H1 (cell line): ENCODE data around the gene ASIP.

Experiments used
- EGR1 ChIP-seq: IDR thresholded peaks from 2 replicates; pipeline ENCODE4 v1.6.1; 2011; ENCODE audit warnings: low read depth, low read length, borderline replicate concordance
- EP300 ChIP-seq, 2 experiments: IDR thresholded peaks; 1 replicate in 1 of 2; 2 replicates in 1 of 2; pipeline ENCODE4 v1.6.1; 2011 to 2012; ENCODE audit warnings: low read depth in 2 of 2, low read length in 2 of 2, mild to moderate bottlenecking in 2 of 2, borderline replicate concordance in 1 of 2, inconsistent platforms in 1 of 2, moderate library complexity in 1 of 2
- FOSL1 ChIP-seq: IDR thresholded peaks from 2 replicates; pipeline ENCODE4 v1.6.1; 2011; ENCODE audit warnings: mild to moderate bottlenecking, low read depth, low read length, moderate library complexity; ENCODE audit not compliant: insufficient read depth
- KDM1A ChIP-seq: fragments of 200-600, 300-600 bp; sonication (generic); IDR thresholded peaks from 2 replicates; pipeline ENCODE4 v1.7.1; 2016; ENCODE audit warnings: mild to moderate bottlenecking, low read length, borderline replicate concordance
- POLR2AphosphoS5 ChIP-seq: IDR thresholded peaks from 2 replicates; pipeline ENCODE4 v1.6.1; 2011; ENCODE audit warnings: low read depth, low read length
- RAD21 ChIP-seq, 2 experiments: IDR thresholded peaks in 1 of 2; conservative IDR thresholded peaks in 1 of 2; 2 replicates each; pipeline ENCODE4 v1.6.1; 2011; ENCODE audit warnings: low read depth in 2 of 2, low read length in 2 of 2, improper control_type of control experiment in 1 of 2, inconsistent platforms in 1 of 2, mild to moderate bottlenecking in 1 of 2, moderate library complexity in 1 of 2
- SRF ChIP-seq: IDR thresholded peaks from 2 replicates; pipeline ENCODE4 v1.6.1; 2011; ENCODE audit warnings: mild to moderate bottlenecking, low read depth, low read length, moderate library complexity
- TAF7 ChIP-seq: optimal IDR thresholded peaks from 2 replicates; pipeline ENCODE3; 2011; ENCODE audit warnings: low read depth, mild to moderate bottlenecking, inconsistent platforms, low read length, moderate library complexity, borderline replicate concordance
- ZNF274 ChIP-seq: IDR thresholded peaks from 2 replicates; pipeline ENCODE4 v1.7.0; 2012; ENCODE audit warnings: low read length, borderline replicate concordance; ENCODE audit errors: extremely low read depth
- TF ChIP-seq, protein P1 (sequence below), 3 experiments: IDR thresholded peaks; 1 replicate in 2 of 3; 2 replicates in 1 of 3; pipeline versions ENCODE4 v1.5.1 to v1.6.1; 2011; ENCODE audit warnings: low read length in 3 of 3, mild to moderate bottlenecking in 3 of 3, inconsistent platforms in 2 of 3, low read depth in 1 of 3, moderate library complexity in 1 of 3; ENCODE audit not compliant: insufficient read depth in 1 of 3; ENCODE audit errors: control extremely low read depth in 1 of 3

DNA sequence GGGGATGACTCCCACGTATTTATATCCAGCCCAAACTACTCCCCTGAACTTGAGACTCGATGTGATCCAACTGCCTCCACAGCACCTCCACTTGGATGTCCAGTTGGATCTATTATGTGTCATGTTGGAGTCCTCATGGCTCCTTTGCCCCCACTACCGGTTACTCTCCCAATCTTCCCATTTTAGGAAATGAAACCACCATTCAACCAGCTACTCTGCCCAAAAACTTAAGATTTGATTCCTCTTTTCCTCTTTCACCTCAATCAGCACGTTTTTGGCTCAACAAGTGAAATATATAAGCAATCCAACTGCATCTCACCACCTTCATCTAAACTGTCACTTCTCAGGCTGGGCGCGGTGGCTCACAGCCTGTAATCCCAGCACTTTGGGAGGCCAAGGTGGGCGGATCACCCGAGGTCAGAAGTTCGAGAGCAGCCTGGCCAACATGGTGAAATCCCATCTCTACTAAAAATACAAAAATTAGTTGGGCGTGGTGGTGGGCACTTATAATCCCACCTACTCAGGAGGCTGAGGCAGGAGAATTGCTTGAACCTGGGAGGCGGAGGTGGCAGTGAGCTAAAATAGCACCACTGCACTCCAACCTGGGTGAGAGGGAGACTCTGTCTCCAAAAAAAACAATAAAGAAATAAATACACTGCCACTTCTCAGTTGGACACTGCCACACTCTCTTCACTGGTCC lies 58.5 kb downstream of the ASIP start:
- TF ChIP-seq EP300 (IDR thresholded peaks at IDR 0.05; ENCODE audit: borderline replicate concordance in 1 of 2, low read depth in 2 of 2, low read length in 2 of 2) = no peak
- TF ChIP-seq POLR2AphosphoS5 = no peak
- TF ChIP-seq EGR1 = no peak
- TF ChIP-seq ZNF274 = no peak
- TF ChIP-seq, protein P1, sequence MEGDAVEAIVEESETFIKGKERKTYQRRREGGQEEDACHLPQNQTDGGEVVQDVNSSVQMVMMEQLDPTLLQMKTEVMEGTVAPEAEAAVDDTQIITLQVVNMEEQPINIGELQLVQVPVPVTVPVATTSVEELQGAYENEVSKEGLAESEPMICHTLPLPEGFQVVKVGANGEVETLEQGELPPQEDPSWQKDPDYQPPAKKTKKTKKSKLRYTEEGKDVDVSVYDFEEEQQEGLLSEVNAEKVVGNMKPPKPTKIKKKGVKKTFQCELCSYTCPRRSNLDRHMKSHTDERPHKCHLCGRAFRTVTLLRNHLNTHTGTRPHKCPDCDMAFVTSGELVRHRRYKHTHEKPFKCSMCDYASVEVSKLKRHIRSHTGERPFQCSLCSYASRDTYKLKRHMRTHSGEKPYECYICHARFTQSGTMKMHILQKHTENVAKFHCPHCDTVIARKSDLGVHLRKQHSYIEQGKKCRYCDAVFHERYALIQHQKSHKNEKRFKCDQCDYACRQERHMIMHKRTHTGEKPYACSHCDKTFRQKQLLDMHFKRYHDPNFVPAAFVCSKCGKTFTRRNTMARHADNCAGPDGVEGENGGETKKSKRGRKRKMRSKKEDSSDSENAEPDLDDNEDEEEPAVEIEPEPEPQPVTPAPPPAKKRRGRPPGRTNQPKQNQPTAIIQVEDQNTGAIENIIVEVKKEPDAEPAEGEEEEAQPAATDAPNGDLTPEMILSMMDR (IDR thresholded peaks at IDR 0.05; ENCODE audit: control extremely low read depth in 1 of 3, insufficient read depth in 1 of 3, low read depth in 1 of 3, low read length in 3 of 3) = no peak
- TF ChIP-seq FOSL1 = no peak
- TF ChIP-seq KDM1A = no peak
- TF ChIP-seq TAF7 = no peak
- no peak for TF ChIP-seq SRF
- TF ChIP-seq RAD21 (IDR thresholded peaks at IDR 0.05 in 1 of 2, conservative IDR thresholded peaks at IDR 0.05 in 1 of 2; ENCODE audit: low read depth in 2 of 2, low read length in 2 of 2) = no peak
